ENCODE measurements around the gene TEX54. TPM values are rescaled to one million over a fixed set of nuclear protein-coding genes. Genes with fewer than 3 reads are reported as not detected.

Gene TEX54
- total and polyA plus RNA-seq, 2 of the 13 experiments (the other 11 are each of a cell fraction or from before 2014, with no cell fraction given): not detected

- TF ChIP-seq ZNF639 (CRISPR knock-in tag; conservative IDR thresholded peaks at IDR 0.05): no peak; the same call in 1 of the 2 replicates
- peak; percentile 98 for TF ChIP-seq ZNF772 (CRISPR knock-in tag; IDR thresholded peaks at IDR 0.05)
- TF ChIP-seq ZNF501 (CRISPR knock-in tag; IDR thresholded peaks at IDR 0.05): peak; percentile 84
- peak; percentile 88; the same call in 1 of the 2 replicates for TF ChIP-seq SMAD1 (CRISPR knock-in tag; IDR thresholded peaks at IDR 0.05; ENCODE audit: borderline replicate concordance, low read depth)
- TF ChIP-seq CERS6 (CRISPR knock-in tag; IDR thresholded peaks at IDR 0.05): peak; percentile 89; the same call in 1 of the 2 replicates
- TF ChIP-seq, protein P1, sequence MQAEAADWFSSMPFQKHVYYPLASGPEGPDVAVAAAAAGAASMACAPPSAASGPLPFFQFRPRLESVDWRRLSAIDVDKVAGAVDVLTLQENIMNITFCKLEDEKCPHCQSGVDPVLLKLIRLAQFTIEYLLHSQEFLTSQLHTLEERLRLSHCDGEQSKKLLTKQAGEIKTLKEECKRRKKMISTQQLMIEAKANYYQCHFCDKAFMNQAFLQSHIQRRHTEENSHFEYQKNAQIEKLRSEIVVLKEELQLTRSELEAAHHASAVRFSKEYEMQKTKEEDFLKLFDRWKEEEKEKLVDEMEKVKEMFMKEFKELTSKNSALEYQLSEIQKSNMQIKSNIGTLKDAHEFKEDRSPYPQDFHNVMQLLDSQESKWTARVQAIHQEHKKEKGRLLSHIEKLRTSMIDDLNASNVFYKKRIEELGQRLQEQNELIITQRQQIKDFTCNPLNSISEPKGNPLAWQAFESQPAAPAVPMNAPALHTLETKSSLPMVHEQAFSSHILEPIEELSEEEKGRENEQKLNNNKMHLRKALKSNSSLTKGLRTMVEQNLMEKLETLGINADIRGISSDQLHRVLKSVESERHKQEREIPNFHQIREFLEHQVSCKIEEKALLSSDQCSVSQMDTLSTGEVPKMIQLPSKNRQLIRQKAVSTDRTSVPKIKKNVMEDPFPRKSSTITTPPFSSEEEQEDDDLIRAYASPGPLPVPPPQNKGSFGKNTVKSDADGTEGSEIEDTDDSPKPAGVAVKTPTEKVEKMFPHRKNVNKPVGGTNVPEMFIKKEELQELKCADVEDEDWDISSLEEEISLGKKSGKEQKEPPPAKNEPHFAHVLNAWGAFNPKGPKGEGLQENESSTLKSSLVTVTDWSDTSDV (CRISPR knock-in tag; IDR thresholded peaks at IDR 0.05): peak; percentile 65; the same call in 1 of the 2 replicates
- peak; percentile 73; the same call in 1 of the 2 replicates for TF ChIP-seq CREM (IDR thresholded peaks at IDR 0.05)
- TF ChIP-seq CREM (CRISPR knock-in tag; IDR thresholded peaks at IDR 0.05): 0 out of 2 replicates have a peak, but pooled peaks have one; percentile 10
- TF ChIP-seq NCOR1 (IDR thresholded peaks at IDR 0.05; ENCODE audit: borderline replicate concordance, low read length): no peak
- TF ChIP-seq ZNF614 (CRISPR knock-in tag; IDR thresholded peaks at IDR 0.05; ENCODE audit: borderline replicate concordance): peak; percentile 81
- TF ChIP-seq PRDM15 (CRISPR knock-in tag; IDR thresholded peaks at IDR 0.05): peak; percentile 65
- TF ChIP-seq ZNF597 (CRISPR knock-in tag; IDR thresholded peaks at IDR 0.05): no peak
- TF ChIP-seq TCF12 (IDR thresholded peaks at IDR 0.05): no peak
- no peak for TF ChIP-seq TCF12 (CRISPR knock-in tag; IDR thresholded peaks at IDR 0.05)
- TF ChIP-seq SALL2 (CRISPR knock-in tag; IDR thresholded peaks at IDR 0.05): peak; percentile 99
- TF ChIP-seq ZNF562 (CRISPR knock-in tag; IDR thresholded peaks at IDR 0.05; ENCODE audit: borderline replicate concordance): no peak
- peak; percentile 42; the same call in 1 of the 2 replicates for TF ChIP-seq ZFP82 (CRISPR knock-in tag; IDR thresholded peaks at IDR 0.05; ENCODE audit: borderline replicate concordance)
- TF ChIP-seq KDM6A (CRISPR knock-in tag; IDR thresholded peaks at IDR 0.05; ENCODE audit: low read depth): 0 out of 2 replicates have a peak, but pooled peaks have one; percentile 18
- TF ChIP-seq GZF1 (CRISPR knock-in tag; IDR thresholded peaks at IDR 0.05): peak; percentile 88
- TF ChIP-seq ZNF446 (CRISPR knock-in tag; IDR thresholded peaks at IDR 0.05): peak; percentile 92; the same call in 1 of the 2 replicates
Measured at GRCh38 chr11:62855571-62856332, 23.1 kb upstream of the TEX54 start (continued).
